Small intestine (tissue), 7 donors: ENCODE data around the gene CCDC170. TPM values are rescaled to one million over a fixed set of nuclear protein-coding genes. Genes with fewer than 3 reads are reported as not detected.

ENCODE experiments used
- DNase-seq, 2 donors: peaks; one replicate each; pipeline versions ENCODE4 v3.0.0 to v3.0.0-alpha.2; 2013
- FAIRE-seq: peaks from 2 replicates; lab custom pipeline; 2012; peaks lifted over from hg19 to GRCh38; lab: Jason Lieb, UNC
- H3K27ac ChIP-seq, 3 donors: one replicate each; pipeline ENCODE4 v1.5.1; 2013; ENCODE audit warnings: low read length in 2 of 3, mild to moderate bottlenecking in 2 of 3, control low read depth in 1 of 3, inconsistent platforms in 1 of 3, low read depth in 1 of 3, moderate library complexity in 1 of 3
- H3K27me3 ChIP-seq, 3 donors: one replicate each; pipeline ENCODE4 v1.6.1; 2013; ENCODE audit warnings: low read length in 3 of 3, inconsistent platforms in 1 of 3; ENCODE audit not compliant: control insufficient read depth in 3 of 3, insufficient read depth in 3 of 3
- H3K36me3 ChIP-seq, 3 donors: one replicate each; pipeline ENCODE4 v1.6.1; 2013; ENCODE audit warnings: low read length in 3 of 3, inconsistent platforms in 1 of 3, low read depth in 1 of 3, mild to moderate bottlenecking in 1 of 3, moderate library complexity in 1 of 3; ENCODE audit not compliant: control insufficient read depth in 3 of 3, insufficient read depth in 2 of 3
- H3K4me1 ChIP-seq, 3 donors: one replicate each; pipeline ENCODE4 v1.6.1; 2013; ENCODE audit warnings: low read length in 2 of 3, inconsistent platforms in 1 of 3, low read depth in 1 of 3, mild to moderate bottlenecking in 1 of 3, moderate library complexity in 1 of 3; ENCODE audit not compliant: control insufficient read depth in 3 of 3, insufficient read depth in 2 of 3
- H3K4me3 ChIP-seq, 3 donors: one replicate each; pipeline ENCODE4 v1.5.1; 2013; ENCODE audit warnings: low read length in 3 of 3, control low read depth in 1 of 3, inconsistent platforms in 1 of 3, low read depth in 1 of 3, mild to moderate bottlenecking in 1 of 3, moderate library complexity in 1 of 3
- H3K9me3 ChIP-seq, 2 donors: one replicate each; pipeline ENCODE4 v1.6.1; 2013; ENCODE audit warnings: low read depth in 1 of 2, low read length in 1 of 2; ENCODE audit not compliant: control insufficient read depth in 2 of 2, insufficient read depth in 1 of 2
- WGBS, 3 donors: extraction: QIAGEN DNeasy Blood & Tissue Kit; methylation state at CpG; one replicate each; pipeline ENCODE4 v1.1.7; 2013; 5-methylcytosine and 5-hydroxymethylcytosine counted together
- polyA plus RNA-seq, 4 donors: library from polyadenylated mRNA; stranded (reverse) in 3 of 4; unstranded in 1 of 4; fragments of 200-250 nt in 3 of 4; fragments of 120-200 nt in 1 of 4; gene quantifications; one replicate each; pipeline versions ENCODE4 v1.2.1 to v1.2.3, GENCODE V29; 2013
- donor health status: healthy with polysubstance abuse.
- donor health status: control.
- donor health status: control.
- donor health status: Bipolar disorder and iron deficiency.
- donor health status: healthy.

CCDC170 gene
- polyA plus RNA-seq, 4 donors, result 0.21 to 3.1 (median 2.3) TPM

DNA sequence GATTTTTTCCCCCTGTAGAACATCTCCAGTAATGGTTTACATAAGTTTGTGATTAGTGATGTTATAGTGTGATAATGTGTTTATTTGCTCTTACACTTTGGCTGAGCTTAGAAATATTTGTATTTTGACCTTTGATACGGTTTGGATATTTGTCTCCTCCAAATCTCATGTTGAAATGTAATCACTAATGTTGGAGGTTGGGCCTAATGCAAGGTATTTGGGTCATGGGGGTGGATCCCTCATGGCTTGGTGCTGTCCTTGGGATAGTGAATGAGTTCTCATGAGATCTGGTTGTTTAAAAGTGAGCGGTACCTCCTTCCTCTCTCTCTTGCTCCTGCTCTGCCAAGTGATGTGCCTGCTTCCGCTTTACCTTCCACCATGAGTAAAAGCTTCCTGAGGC lies 147.2 kb downstream of the CCDC170 start:
- Histone ChIP-seq H3K36me3 (no peaks in the 10 kb centered on the region), H3K9me3 (no peaks in the 10 kb centered on the region), H3K27ac (no peak overlapping the region), H3K4me1 (no peaks in the 10 kb centered on the region), H3K4me3 (no peak overlapping the region), H3K27me3 (no peaks in the 10 kb centered on the region)
- FAIRE-seq, result no peak
- DNase-seq, result no peak
- 69 to 78% (median 70%) methylated on average over 3 of the region's 3 CpGs for WGBS, 3 donors

GRCh38 chr6:151647976-151648639 lies 154.3 kb downstream of the CCDC170 start:
- 67 to 77% (median 73%) methylated on average over 12 of the region's 12 CpGs for WGBS, 3 donors

DNA sequence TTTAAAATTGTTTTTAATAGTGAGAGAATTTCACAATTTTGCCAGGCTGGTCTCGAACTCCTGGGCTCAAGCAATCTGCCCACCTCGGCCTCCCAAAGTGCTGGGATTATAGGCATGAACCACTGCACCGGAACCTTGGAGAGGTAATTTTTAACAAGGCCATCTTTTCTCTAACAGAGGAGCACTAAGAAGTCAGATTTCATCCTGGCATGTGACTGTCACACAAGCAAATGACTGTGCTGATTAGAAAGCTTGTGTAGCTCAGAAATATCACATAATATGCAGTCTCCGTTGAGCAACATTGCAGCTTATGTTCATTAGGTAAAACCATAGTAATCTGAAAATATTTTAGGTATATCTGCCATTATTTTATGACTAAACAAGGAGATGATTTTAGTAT lies 156.0 kb downstream of the CCDC170 start:
- no peak overlapping the region for H3K4me3 ChIP-seq
- H3K4me1 ChIP-seq, result no peaks in the 10 kb centered on the region
- WGBS, 3 donors, result 76 to 77% (median 76%) methylated on average over 4 of the region's 4 CpGs
- H3K9me3 ChIP-seq, result peaks cover 0 to 5% of the 10 kb centered on the region in 2 donors
- no peak overlapping the region for H3K27ac ChIP-seq
- FAIRE-seq, result no peak
- H3K36me3 ChIP-seq, result no peaks in the 10 kb centered on the region
- DNase-seq, result no peak
- H3K27me3 ChIP-seq, result no peaks in the 10 kb centered on the region

More at GRCh38 chr6:151647976-151648639, 154.3 kb downstream of the CCDC170 start:
- FAIRE-seq (no peak), DNase-seq (no peak)
- H3K27ac ChIP-seq, result no peak overlapping the region
- no peaks in the 10 kb centered on the region for H3K4me1 ChIP-seq
- no peak overlapping the region for H3K4me3 ChIP-seq
- no peaks in the 10 kb centered on the region for H3K27me3 ChIP-seq
- H3K36me3 ChIP-seq, result no peaks in the 10 kb centered on the region
- H3K9me3 ChIP-seq, result no peaks in the 10 kb centered on the region

DNA sequence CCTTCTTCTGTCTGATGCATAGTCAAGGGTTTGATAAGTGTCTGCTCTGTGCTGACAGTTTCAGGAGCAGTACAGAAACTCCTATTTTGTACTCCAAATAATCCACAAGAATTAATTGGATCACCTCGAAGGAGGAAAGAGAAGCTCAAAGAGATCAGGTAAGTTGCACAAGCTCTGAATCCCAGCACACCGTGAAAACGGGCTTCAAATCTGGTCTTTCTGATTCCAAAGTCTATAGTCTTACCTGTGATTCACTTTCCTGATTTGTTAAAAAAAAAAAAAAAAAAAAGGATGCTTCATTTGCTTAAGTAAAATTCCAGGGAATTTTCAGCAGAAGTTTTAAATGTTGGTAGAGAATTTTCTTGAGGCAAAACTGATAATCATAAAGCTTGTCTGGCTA lies 157.8 kb downstream of the CCDC170 start:
- no peak overlapping the region for H3K27ac ChIP-seq
- WGBS, 3 donors, result 68 to 90% (median 71%) methylated on average over 3 of the region's 3 CpGs
- DNase-seq, result no peak
- FAIRE-seq, result no peak
- H3K4me1 ChIP-seq, result no peaks in the 10 kb centered on the region
- peaks cover 0 to 7% of the 10 kb centered on the region in 2 donors for H3K9me3 ChIP-seq
- H3K36me3 ChIP-seq, result no peaks in the 10 kb centered on the region
- H3K27me3 ChIP-seq, result no peaks in the 10 kb centered on the region
- H3K4me3 ChIP-seq, result no peak overlapping the region

DNA sequence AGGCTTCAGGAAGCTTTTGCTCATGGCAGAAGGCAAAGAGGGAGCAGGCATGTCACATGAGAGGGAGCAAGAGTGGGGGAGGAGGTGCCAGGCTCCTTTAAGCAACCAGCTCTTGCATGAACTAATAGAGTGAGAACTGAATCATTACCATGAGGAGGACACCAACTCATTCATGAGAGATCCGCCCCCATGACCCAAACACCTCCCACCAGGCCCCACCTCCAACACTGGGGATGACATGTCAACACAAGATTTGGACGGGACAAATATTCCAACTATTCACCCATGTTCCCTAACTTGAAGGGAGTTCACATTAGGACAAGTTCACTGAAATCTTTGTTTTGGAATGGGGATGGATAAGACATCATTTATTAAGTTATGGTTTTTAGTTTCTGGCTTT lies 158.5 kb downstream of the CCDC170 start:
- Histone ChIP-seq H3K36me3 (no peaks in the 10 kb centered on the region), H3K27ac (no peak overlapping the region), H3K9me3 (peaks cover 0 to 7% of the 10 kb centered on the region in 2 donors), H3K4me3 (no peak overlapping the region), H3K4me1 (no peaks in the 10 kb centered on the region), H3K27me3 (no peaks in the 10 kb centered on the region)
- DNase-seq (no peak), FAIRE-seq (no peak)
- WGBS, 3 donors, result 60 to 81% (median 70%) methylated on average over 2 of the region's 2 CpGs

- FAIRE-seq (no peak), DNase-seq (no peak)
- no peaks in the 10 kb centered on the region for H3K36me3 ChIP-seq
- no peak overlapping the region for H3K27ac ChIP-seq
- H3K4me3 ChIP-seq, result no peak overlapping the region
- no peaks in the 10 kb centered on the region for H3K4me1 ChIP-seq
- peaks cover 0 to 7% of the 10 kb centered on the region in 2 donors for H3K9me3 ChIP-seq
- H3K27me3 ChIP-seq, result no peaks in the 10 kb centered on the region
- 89 to 93% (median 89%) methylated on average over 2 of the region's 2 CpGs for WGBS, 3 donors
These were observed 161.3 kb downstream of the CCDC170 start for GRCh38 chr6:151655099-151655498.

DNA sequence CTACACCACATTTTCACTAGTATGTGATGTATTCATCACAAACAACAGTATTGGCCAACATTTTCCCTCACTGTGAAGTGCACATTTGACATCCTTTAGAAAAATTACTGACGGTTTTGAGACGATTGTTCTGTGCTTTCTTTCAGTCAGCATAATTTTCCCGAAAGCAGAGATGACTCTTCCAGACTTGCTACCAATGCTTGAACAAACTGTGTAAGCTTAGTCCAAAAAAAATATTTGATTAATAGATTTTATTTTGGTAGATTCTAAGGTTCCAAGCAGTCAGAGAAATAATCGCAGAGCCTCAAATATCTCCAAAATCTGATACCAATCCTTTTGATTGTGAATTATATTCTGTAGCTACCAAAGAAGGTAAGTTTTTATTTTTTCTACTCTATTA lies 162.6 kb downstream of the CCDC170 start:
- FAIRE-seq, result no peak
- Histone ChIP-seq H3K27ac (no peak overlapping the region), H3K9me3 (peaks cover 0 to 7% of the 10 kb centered on the region in 2 donors), H3K4me3 (no peak overlapping the region), H3K4me1 (no peaks in the 10 kb centered on the region), H3K27me3 (no peaks in the 10 kb centered on the region), H3K36me3 (no peaks in the 10 kb centered on the region)
- 93 to 95% (median 94%) methylated on average over 4 of the region's 4 CpGs for WGBS, 3 donors
- no peak for DNase-seq

- DNase-seq, result no peak
- Histone ChIP-seq H3K4me1 (no peaks in the 10 kb centered on the region), H3K27me3 (no peaks in the 10 kb centered on the region), H3K27ac (no peak overlapping the region), H3K36me3 (no peaks in the 10 kb centered on the region), H3K9me3 (peaks cover 0 to 7% of the 10 kb centered on the region in 2 donors), H3K4me3 (no peak overlapping the region)
- FAIRE-seq, result no peak
- 50 to 56% (median 52%) methylated on average over 4 of the region's 4 CpGs for WGBS, 3 donors
These were observed 164.3 kb downstream of the CCDC170 start for GRCh38 chr6:151658091-151658490.

- DNase-seq, result no peak
- Histone ChIP-seq H3K4me3 (no peak overlapping the region), H3K36me3 (no peaks in the 10 kb centered on the region), H3K4me1 (no peaks in the 10 kb centered on the region), H3K9me3 (peaks cover 0 to 7% of the 10 kb centered on the region in 2 donors), H3K27ac (no peak overlapping the region), H3K27me3 (no peaks in the 10 kb centered on the region)
- 67 to 90% (median 77%) methylated on average over 4 of the region's 4 CpGs for WGBS, 3 donors
- FAIRE-seq, result no peak
These were observed 165.4 kb downstream of the CCDC170 start for GRCh38 chr6:151659212-151659611.
